BLaER1 (cell line): ENCODE results near the gene RAC2.

Experiments used
- H3K27ac ChIP-seq: shearing (Covaris generic); formaldehyde crosslinking; 2 replicates; pipeline ENCODE4 v1.8.1; 2022
- H3K27me3 ChIP-seq: shearing (Covaris generic); formaldehyde crosslinking; 2 replicates; pipeline ENCODE4 v1.8.1; 2022
- H3K36me3 ChIP-seq: shearing (Covaris generic); formaldehyde crosslinking; 2 replicates; pipeline ENCODE4 v1.8.1; 2022
- H3K4me1 ChIP-seq: shearing (Covaris generic); formaldehyde crosslinking; 2 replicates; pipeline ENCODE4 v1.8.1; 2022
- H3K4me2 ChIP-seq: shearing (Covaris generic); formaldehyde crosslinking; 2 replicates; pipeline ENCODE4 v1.8.1; 2022
- H3K4me3 ChIP-seq: shearing (Covaris generic); formaldehyde crosslinking; 2 replicates; pipeline ENCODE4 v1.8.1; 2022
- H3K9ac ChIP-seq: shearing (Covaris generic); formaldehyde crosslinking; 2 replicates; pipeline ENCODE4 v1.8.1; 2022
- H3K9me3 ChIP-seq: shearing (Covaris generic); formaldehyde crosslinking; 2 replicates; pipeline ENCODE4 v1.8.1; 2022
- H4K20me1 ChIP-seq: shearing (Covaris generic); formaldehyde crosslinking; 2 replicates; pipeline ENCODE4 v1.8.1; 2022
- Cebpa-rat ChIP-seq: shearing (Covaris generic); IDR thresholded peaks from 2 replicates; pipeline ENCODE4 v1.8.1; 2022

RAC2 gene

GRCh38 chr22:37214731-37215030, 29.4 kb downstream of the RAC2 start:
- no peak overlapping the region for H3K4me2 ChIP-seq
- H3K4me1 ChIP-seq: peaks cover 27% of the 10 kb centered on the region
- no peak overlapping the region for H3K4me3 ChIP-seq
- H3K9ac ChIP-seq: no peak overlapping the region
- no peaks in the 10 kb centered on the region for H3K36me3 ChIP-seq
- no peaks in the 10 kb centered on the region for H3K9me3 ChIP-seq
- no peaks in the 10 kb centered on the region for H3K27me3 ChIP-seq
- H3K27ac ChIP-seq: no peak overlapping the region
- no peak for TF ChIP-seq Cebpa-rat
- no peaks in the 10 kb centered on the region for H4K20me1 ChIP-seq

DNA sequence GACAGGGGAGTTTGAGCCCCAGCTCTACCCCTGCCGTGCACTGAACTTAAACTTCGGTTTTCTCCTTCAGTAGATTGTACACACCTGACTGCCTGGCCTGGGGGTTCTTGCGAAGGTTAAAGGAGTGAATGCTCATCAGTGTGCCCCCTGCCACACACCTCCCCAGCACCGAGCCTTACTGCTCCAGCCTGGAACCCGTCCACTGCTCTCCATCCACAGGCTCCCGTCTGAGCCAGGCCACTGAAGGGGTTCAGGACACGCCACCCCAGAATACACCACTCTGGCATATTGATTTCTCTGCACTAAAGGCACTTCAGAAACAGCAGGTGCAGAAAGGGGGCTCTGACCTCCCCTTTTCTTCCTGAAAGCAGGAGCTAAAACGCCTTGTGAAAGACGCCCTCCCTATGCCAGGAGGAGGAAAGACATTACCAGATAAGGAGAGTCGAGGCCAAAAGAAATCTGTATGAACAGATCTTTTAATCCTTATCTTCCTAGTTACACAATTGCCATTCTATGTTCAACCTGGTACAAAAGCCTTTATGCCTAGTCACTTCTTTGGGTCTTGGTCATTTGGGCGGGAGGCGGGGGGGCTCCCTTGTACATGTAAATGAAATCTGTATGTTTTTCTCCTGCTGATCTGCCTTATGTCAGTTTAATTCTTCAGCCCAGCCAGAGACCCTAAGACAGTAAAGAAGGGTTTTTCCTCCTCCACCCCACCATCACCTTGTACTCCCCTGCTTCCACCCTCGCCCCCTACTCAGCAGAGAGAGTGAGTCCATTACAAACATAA, 29.9 kb downstream of the RAC2 start:
- H4K20me1 ChIP-seq: no peaks in the 10 kb centered on the region
- no peak overlapping the region for H3K9ac ChIP-seq
- no peak overlapping the region for H3K27ac ChIP-seq
- no peaks in the 10 kb centered on the region for H3K36me3 ChIP-seq
- no peaks in the 10 kb centered on the region for H3K9me3 ChIP-seq
- no peak overlapping the region for H3K4me2 ChIP-seq
- peaks cover 27% of the 10 kb centered on the region for H3K4me1 ChIP-seq
- H3K27me3 ChIP-seq: no peaks in the 10 kb centered on the region
- no peak overlapping the region for H3K4me3 ChIP-seq
- no peak for TF ChIP-seq Cebpa-rat

- H3K9ac ChIP-seq: no peak overlapping the region
- H3K36me3 ChIP-seq: no peaks in the 10 kb centered on the region
- H3K27ac ChIP-seq: no peak overlapping the region
- no peak overlapping the region for H3K4me2 ChIP-seq
- TF ChIP-seq Cebpa-rat: no peak
- no peaks in the 10 kb centered on the region for H3K9me3 ChIP-seq
- H3K27me3 ChIP-seq: no peaks in the 10 kb centered on the region
- no peak overlapping the region for H3K4me3 ChIP-seq
- H3K4me1 ChIP-seq: peaks cover 27% of the 10 kb centered on the region
- no peaks in the 10 kb centered on the region for H4K20me1 ChIP-seq
These were observed 30.7 kb downstream of the RAC2 start for GRCh38 chr22:37213218-37213855.

DNA sequence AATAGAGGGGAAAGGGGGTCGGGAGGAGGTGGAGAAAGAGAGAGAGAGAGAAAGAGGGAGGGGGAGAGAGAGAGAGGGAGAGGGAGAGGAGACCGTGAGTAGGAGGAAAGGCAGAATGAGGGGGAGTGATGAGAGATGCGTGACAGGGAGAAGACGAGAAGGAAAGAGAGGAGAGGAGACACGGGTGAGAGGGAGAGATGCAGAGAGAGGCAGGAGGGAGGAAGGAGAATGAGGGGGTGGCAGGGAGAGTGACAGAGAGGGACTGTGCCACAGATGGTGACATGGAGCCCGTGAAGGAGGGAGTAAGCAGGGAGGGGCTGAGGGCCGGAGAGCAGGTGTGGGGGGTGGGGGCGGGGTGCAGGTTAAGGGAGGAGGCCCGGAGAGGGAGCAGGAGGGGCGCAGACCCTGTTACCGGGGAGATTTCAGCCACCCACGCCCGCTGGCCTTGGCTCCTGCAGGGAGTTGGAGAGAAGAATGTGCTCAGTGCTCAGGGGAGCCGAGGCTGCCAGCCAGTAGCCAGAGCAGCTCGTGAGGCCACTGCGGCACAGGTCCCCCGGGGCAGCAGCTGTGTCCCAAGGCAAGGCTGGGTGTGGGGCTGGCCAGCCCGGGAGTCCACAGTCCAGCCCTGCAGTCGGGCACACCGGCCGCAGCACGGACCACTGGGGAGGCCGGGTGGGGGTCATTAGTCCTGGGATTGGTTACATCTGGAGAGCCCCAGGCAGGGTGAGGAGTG, 31.7 kb downstream of the RAC2 start, which contains the start of gene SSTR3:
TSS of gene SSTR3 (minus strand) at position 304 of the 733 bp plus-strand sequence. CDS start 4,674 bp downstream, outside the sequence.
- Histone ChIP-seq H3K4me2 (peak within 1 kb of the TSS; percentile 37), H3K36me3 (no peaks in the 10 kb centered on the region), H3K4me1 (peaks cover 34% of the 10 kb centered on the region), H3K27ac (0 out of 2 replicates have a peak within 1 kb of the TSS, but pooled peaks have one; percentile 13), H3K9me3 (no peaks in the 10 kb centered on the region), H3K9ac (no peak within 1 kb of the TSS), H3K27me3 (no peaks in the 10 kb centered on the region), H4K20me1 (no peaks in the 10 kb centered on the region), H3K4me3 (no peak within 1 kb of the TSS)
- TF ChIP-seq Cebpa-rat: no peak

GRCh38 chr22:37211866-37212173, 32.2 kb downstream of the RAC2 start:
- peak overlapping the region; percentile 37 for H3K4me2 ChIP-seq
- H3K4me1 ChIP-seq: peaks cover 34% of the 10 kb centered on the region
- no peaks in the 10 kb centered on the region for H3K27me3 ChIP-seq
- no peak overlapping the region for H3K4me3 ChIP-seq
- H3K9ac ChIP-seq: no peak overlapping the region
- H3K9me3 ChIP-seq: no peaks in the 10 kb centered on the region
- no peak for TF ChIP-seq Cebpa-rat
- no peaks in the 10 kb centered on the region for H3K36me3 ChIP-seq
- no peak overlapping the region for H3K27ac ChIP-seq
- no peaks in the 10 kb centered on the region for H4K20me1 ChIP-seq

- no peak for TF ChIP-seq Cebpa-rat
- Histone ChIP-seq H3K9ac (no peak overlapping the region), H3K4me1 (peaks cover 34% of the 10 kb centered on the region), H3K4me2 (peak overlapping the region; percentile 37), H3K27me3 (no peaks in the 10 kb centered on the region), H3K4me3 (no peak overlapping the region), H3K9me3 (no peaks in the 10 kb centered on the region), H4K20me1 (no peaks in the 10 kb centered on the region), H3K27ac (no peak overlapping the region), H3K36me3 (no peaks in the 10 kb centered on the region)
These were observed 32.8 kb downstream of the RAC2 start for GRCh38 chr22:37211075-37211865.

DNA sequence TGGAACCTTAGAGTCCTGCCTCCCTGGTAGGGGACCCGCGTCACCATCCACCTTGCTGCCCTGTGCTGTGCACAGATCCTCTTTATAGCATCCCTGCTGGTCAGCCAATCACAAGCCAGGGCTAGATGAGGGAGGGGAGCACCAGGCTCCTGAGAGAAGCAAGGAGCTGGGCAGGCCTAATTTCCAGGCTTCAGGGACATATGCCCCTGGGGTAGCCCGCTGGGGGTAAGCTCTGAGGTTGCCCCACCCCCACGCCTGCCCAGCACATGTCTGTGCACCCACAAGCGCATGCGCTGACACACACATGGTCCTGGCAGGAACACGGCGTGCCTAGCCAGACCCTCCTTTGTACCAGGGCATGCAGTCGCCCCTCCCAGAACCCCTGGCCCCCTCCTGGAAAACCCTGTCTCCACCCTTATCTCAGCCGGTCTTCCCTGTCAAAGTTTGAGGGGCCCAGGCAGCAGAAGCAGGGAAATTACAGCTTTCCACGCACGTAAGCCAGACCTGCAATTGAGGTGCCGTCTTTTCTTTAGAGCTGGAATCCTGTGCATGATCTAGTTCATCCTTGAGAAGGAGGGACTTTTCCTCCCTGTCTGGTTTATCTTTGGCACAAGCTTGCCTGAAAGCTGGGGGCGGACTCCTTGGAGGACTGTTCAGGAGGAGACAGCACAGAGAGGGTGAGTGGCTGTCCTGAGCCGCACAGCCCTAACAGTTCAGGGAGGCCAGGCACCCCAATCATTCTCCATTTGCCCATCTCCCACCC, 33.8 kb downstream of the RAC2 start:
- H3K9me3 ChIP-seq: no peaks in the 10 kb centered on the region
- H4K20me1 ChIP-seq: no peaks in the 10 kb centered on the region
- H3K9ac ChIP-seq: no peak overlapping the region
- H3K4me1 ChIP-seq: peaks cover 38% of the 10 kb centered on the region
- H3K27ac ChIP-seq: no peak overlapping the region
- TF ChIP-seq Cebpa-rat: no peak
- no peak overlapping the region for H3K4me2 ChIP-seq
- no peaks in the 10 kb centered on the region for H3K36me3 ChIP-seq
- H3K4me3 ChIP-seq: no peak overlapping the region
- H3K27me3 ChIP-seq: no peaks in the 10 kb centered on the region

DNA sequence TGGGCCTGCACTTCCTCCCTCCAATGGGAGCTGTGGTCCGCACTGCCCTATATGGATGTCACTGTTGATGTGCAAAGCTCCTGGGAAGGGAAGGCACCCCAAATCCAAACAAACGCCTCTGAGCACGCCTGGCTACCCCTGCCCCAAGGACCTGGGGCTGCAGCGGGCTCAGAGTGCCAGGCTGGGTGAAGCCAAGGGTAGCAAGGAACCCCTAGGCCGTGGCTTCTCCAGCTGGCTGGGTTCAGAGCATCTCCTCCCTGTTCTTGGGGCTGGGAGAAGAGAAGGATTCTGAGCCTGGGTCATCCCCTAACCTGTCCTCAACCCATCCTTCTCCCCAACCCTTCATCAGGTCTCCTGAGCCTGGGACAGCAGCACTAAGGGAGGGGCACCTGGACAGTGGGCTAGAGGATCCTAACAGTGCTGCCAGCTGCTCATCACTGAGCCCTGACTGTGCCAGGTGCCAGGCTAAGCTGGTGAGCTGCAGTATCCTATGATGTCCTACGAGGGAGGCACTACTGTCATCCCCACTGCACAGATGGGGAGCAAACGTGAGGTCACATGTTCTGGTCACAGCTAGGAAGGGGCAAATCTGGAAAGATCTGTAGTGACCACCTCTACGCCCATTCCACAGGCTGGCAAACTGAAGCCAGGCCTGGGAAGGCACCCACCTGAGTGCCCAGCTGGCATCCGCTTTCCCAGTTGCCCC, 34.8 kb downstream of the RAC2 start:
- Histone ChIP-seq H3K4me3 (no peak overlapping the region), H3K4me1 (peaks cover 45% of the 10 kb centered on the region), H3K36me3 (no peaks in the 10 kb centered on the region), H4K20me1 (no peaks in the 10 kb centered on the region), H3K4me2 (peak overlapping the region; percentile 70), H3K9ac (no peak overlapping the region), H3K9me3 (no peaks in the 10 kb centered on the region), H3K27me3 (no peaks in the 10 kb centered on the region), H3K27ac (no peak overlapping the region)
- TF ChIP-seq Cebpa-rat: no peak
